Gastroesophageal sphincter (tissue), 4 donors: ENCODE measurements around the gene DIAPH2. TPM values are rescaled to one million over a fixed set of nuclear protein-coding genes. Genes with fewer than 3 reads are reported as not detected.

Experiments
- ATAC-seq: fragments of 150-250 bp; one replicate; pipeline ENCODE4 v1.9.1; 2016; ENCODE audit warnings: mild to moderate bottlenecking, moderate library complexity
- H3K27ac ChIP-seq, 4 donors: fragments of 200-600 bp; sonication (generic) in 3 of 4; 1 replicate in 3 of 4; 2 replicates in 1 of 4; pipeline ENCODE4 v1.5.1; 2016 to 2019
- H3K27me3 ChIP-seq: fragments of 200-600 bp; sonication (generic); one replicate; pipeline ENCODE4 v1.5.1; 2019
- H3K36me3 ChIP-seq, 2 donors: fragments of 200-600 bp; sonication (generic); one replicate each; pipeline ENCODE4 v1.5.1; 2019; ENCODE audit warnings: control low read depth in 1 of 2
- H3K4me1 ChIP-seq, 3 donors: fragments of 200-600 bp; sonication (generic); 1 replicate in 2 of 3; 2 replicates in 1 of 3; pipeline ENCODE4 v1.5.1; 2016 to 2019; ENCODE audit warnings: control low read depth in 2 of 3
- H3K4me3 ChIP-seq, 2 donors: fragments of 200-600 bp; sonication (generic); one replicate each; pipeline ENCODE4 v1.5.1; 2019; ENCODE audit warnings: mild to moderate bottlenecking in 1 of 2, moderate library complexity in 1 of 2
- H3K9me3 ChIP-seq, 3 donors: fragments of 200-600 bp; sonication (generic); one replicate each; pipeline ENCODE4 v1.5.1; 2017 to 2019; ENCODE audit warnings: control low read depth in 2 of 3
- CTCF ChIP-seq, 4 experiments: fragments of 200-600 bp in 2 of 4; fragments of 450-650 bp in 2 of 4; sonication (generic) in 1 of 4; IDR thresholded peaks; one replicate each; pipeline ENCODE4 v1.5.1; 2017 to 2019; ENCODE audit warnings: antibody characterized with exemption in 4 of 4, mild to moderate bottlenecking in 2 of 4, moderate library complexity in 2 of 4
- EP300 ChIP-seq: sonication (generic); formaldehyde crosslinking; IDR thresholded peaks from one replicate; pipeline ENCODE4 v1.6.1; 2017; ENCODE audit warnings: antibody characterized with exemption, mild to moderate bottlenecking
- POLR2A ChIP-seq, 2 donors: fragments of 450-650 bp; IDR thresholded peaks; one replicate each; pipeline ENCODE4 v1.6.1; 2017; ENCODE audit warnings: antibody characterized with exemption in 2 of 2, mild to moderate bottlenecking in 2 of 2, moderate library complexity in 1 of 2
- POLR2AphosphoS5 ChIP-seq: sonication (generic); formaldehyde crosslinking; IDR thresholded peaks from one replicate; pipeline ENCODE4 v1.6.1; 2017; ENCODE audit warnings: antibody characterized with exemption
- WGBS, 2 donors: methylation state at CpG; one replicate each; pipeline ENCODE4 v1.1.5; 2018; ENCODE audit warnings: low coverage in 1 of 2; 5-methylcytosine and 5-hydroxymethylcytosine counted together
- total RNA-seq, 4 donors: library from RNA; depleted of rRNA; stranded (reverse); fragments of >200 nt; gene quantifications; one replicate each; pipeline ENCODE4 v1.1.0, GENCODE V29; 2016

The DIAPH2 gene
- total RNA-seq, 4 donors from 2014 or later: 46.1 to 93.9 (median 76.5) TPM

GRCh38 chrX:97504431-97504830, 819.8 kb downstream of the DIAPH2 start:
- ATAC-seq: no peak
- H3K4me3 ChIP-seq: no peak overlapping the region
- TF ChIP-seq POLR2AphosphoS5 (no peak), EP300 (no peak), CTCF (IDR thresholded peaks at IDR 0.05) (no peak), POLR2A (IDR thresholded peaks at IDR 0.05) (no peak)
- no peak overlapping the region for H3K27ac ChIP-seq
- no peaks in the 10 kb centered on the region for H3K4me1 ChIP-seq
- no peaks in the 10 kb centered on the region for H3K27me3 ChIP-seq
- H3K36me3 ChIP-seq: no peaks in the 10 kb centered on the region
- H3K9me3 ChIP-seq: no peaks in the 10 kb centered on the region

- Histone ChIP-seq H3K9me3 (no peaks in the 10 kb centered on the region), H3K36me3 (no peaks in the 10 kb centered on the region), H3K27ac (no peak overlapping the region), H3K4me3 (no peak overlapping the region), H3K27me3 (no peaks in the 10 kb centered on the region), H3K4me1 (no peaks in the 10 kb centered on the region)
- 60 to 80% methylated on average over 1 of the region's 2 CpGs for WGBS, 2 donors
- no peak for ATAC-seq
- no peak for TF ChIP-seq EP300
- TF ChIP-seq CTCF (IDR thresholded peaks at IDR 0.05): no peak
- TF ChIP-seq POLR2A (IDR thresholded peaks at IDR 0.05): no peak
- TF ChIP-seq POLR2AphosphoS5: no peak
Observed at GRCh38 chrX:97517763-97518162, 833.1 kb downstream of the DIAPH2 start.

GRCh38 chrX:97522307-97522706, 837.7 kb downstream of the DIAPH2 start:
- TF ChIP-seq CTCF (IDR thresholded peaks at IDR 0.05) (no peak), POLR2A (IDR thresholded peaks at IDR 0.05) (no peak), EP300 (no peak), POLR2AphosphoS5 (no peak)
- Histone ChIP-seq H3K27ac (no peak overlapping the region), H3K4me3 (no peak overlapping the region), H3K27me3 (no peaks in the 10 kb centered on the region), H3K4me1 (no peaks in the 10 kb centered on the region), H3K36me3 (no peaks in the 10 kb centered on the region), H3K9me3 (no peaks in the 10 kb centered on the region)
- WGBS, 2 donors: 63% methylated on average over 1 of the region's 2 CpGs; no CpG with 5 or more reads in 1 of the 2 donors
- ATAC-seq: no peak

GRCh38 chrX:97524340-97524739, 839.7 kb downstream of the DIAPH2 start:
- no peaks in the 10 kb centered on the region for H3K9me3 ChIP-seq
- H3K27me3 ChIP-seq: no peaks in the 10 kb centered on the region
- no peaks in the 10 kb centered on the region for H3K36me3 ChIP-seq
- TF ChIP-seq EP300 (no peak), POLR2A (IDR thresholded peaks at IDR 0.05) (no peak), CTCF (IDR thresholded peaks at IDR 0.05) (no peak), POLR2AphosphoS5 (no peak)
- no peak for ATAC-seq
- no peak overlapping the region for H3K27ac ChIP-seq
- H3K4me3 ChIP-seq: no peak overlapping the region
- no peaks in the 10 kb centered on the region for H3K4me1 ChIP-seq
- 73 to 95% methylated on average over 2 of the region's 2 CpGs for WGBS, 2 donors

GRCh38 chrX:97524997-97525396, 840.4 kb downstream of the DIAPH2 start:
- Histone ChIP-seq H3K27ac (no peak overlapping the region), H3K9me3 (peaks cover 0 to 2% (median 0%) of the 10 kb centered on the region in 3 donors), H3K36me3 (no peaks in the 10 kb centered on the region), H3K4me3 (no peak overlapping the region), H3K4me1 (no peaks in the 10 kb centered on the region), H3K27me3 (no peaks in the 10 kb centered on the region)
- 67 to 74% methylated on average over 1 to 3 of the region's 3 CpGs for WGBS, 2 donors
- no peak for ATAC-seq
- TF ChIP-seq CTCF (IDR thresholded peaks at IDR 0.05): no peak
- TF ChIP-seq POLR2AphosphoS5: no peak
- TF ChIP-seq EP300: no peak
- TF ChIP-seq POLR2A (IDR thresholded peaks at IDR 0.05): no peak
